HG03558 (cell line): ENCODE results near the gene SP5.
A peak's percentile ranks its signal among the peaks of the same experiment; 100 is the strongest.
"Not testable (repeated sequence)": the region's sequence is repeated elsewhere in the genome, so short reads cannot be mapped to it uniquely, and the experiment has no call there.

Source experiments
- ATAC-seq: cut with Tn5 transposase; IDR thresholded peaks from one replicate; pipeline ENCODE4 v1.9.1; 2021; ENCODE audit warnings: moderate number of reproducible peaks; ENCODE audit not compliant: unreplicated experiment; ENCODE audit errors: extremely low read depth

The SP5 gene

DNA sequence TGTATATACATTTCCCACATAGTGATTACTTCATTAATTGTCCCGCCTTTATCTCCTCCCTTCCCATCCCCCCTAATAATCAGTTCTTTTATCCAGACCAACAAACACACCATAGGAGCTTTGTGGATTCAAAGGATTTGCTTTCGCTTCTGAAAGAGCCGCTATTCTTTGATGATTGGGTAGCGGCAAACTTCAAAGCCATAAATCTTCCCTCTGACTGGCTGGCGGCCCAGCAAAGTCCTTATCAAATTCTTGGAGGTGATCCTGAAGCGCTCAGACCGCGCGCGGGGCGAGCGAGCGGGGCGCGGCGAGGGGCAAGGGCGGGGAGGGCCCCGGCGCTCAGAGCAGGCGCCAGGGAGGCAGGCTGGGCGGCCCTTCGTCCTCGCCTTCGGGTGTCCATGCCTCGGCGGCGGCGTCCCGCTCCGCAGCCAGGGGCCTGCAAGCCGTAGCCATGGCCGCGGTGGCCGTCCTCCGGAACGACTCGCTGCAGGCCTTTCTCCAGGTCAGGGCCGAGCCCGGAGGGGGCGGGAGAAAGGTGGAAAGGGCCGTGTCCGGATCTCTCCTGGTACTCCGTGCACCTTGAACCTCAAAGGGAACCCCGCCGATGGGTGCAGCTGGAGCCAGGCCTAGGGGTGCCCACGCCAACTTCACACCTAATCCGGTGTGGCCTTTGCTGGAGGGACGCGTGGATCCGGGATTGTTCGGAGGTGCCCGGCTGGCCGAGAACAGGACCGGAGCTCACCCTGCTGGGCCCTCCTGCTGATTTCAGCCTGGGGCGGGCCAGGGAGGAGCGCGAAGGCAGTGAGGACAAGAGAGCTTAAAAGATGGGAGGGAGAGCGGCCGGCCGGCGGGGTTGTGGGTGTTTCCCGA lies at the start of gene SP5:
Gene SP5, plus strand, starts transcription at position 276 of the 870 bp plus-strand sequence. Its CDS starts 176 bp downstream, at position 452.
- no peak for ATAC-seq

DNA sequence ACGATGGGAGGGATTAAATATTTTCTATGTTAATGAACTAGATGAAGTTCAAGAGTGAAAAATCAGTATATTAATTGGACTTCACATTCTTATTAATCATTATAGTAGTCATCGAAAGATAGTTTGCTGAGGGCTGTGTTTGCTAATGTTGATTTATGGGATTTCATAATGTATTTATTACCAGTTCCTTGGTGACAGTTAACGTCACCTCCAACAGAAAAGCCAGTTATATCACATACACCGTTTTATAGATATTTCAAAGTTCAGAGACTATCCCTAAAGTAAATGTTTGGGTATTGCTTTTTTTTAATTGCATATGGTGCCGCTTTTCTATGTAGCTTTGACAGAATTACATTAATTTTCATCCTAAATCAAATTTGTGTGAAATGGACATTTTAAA lies 49.4 kb upstream of the SP5 start:
- ATAC-seq, result no peak

DNA sequence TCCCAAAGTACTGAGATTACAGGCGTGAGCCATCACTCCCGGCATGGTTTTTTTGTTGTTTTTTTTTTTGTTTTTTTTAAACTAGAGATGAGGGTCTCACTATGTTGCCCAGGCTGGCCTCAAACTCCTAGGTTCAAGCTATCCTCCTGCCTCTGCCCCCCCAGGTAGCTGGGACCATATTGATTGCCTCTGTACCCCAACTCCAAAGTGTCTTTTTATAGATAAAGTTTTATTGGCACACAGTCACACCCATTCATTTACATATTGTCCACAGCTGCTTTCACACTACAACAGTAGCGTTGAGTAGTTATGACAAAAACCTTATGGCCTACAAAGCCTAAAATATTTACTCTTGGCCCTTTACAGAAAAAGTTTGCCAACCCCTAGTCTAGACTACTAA lies 45.2 kb upstream of the SP5 start:
- ATAC-seq, result no peak

DNA sequence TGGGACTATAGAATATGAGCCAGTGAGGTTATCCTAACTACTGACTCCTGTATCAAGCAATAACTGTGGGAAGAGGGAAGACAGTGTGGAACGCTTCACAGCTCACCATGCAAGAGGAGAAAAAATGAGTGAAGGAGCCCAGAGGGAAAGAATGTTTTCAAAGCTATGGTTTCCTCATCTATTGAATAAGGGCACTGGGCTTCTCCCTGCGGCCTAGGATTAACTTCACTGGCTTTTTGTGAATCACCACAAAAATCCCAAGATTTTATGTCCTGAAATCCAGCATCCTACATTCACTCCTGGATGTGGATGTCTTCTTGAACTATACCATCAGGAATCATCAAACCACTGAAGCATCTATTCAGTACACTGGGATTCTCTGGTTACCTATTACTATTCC lies 44.5 kb upstream of the SP5 start:
- no peak for ATAC-seq

DNA sequence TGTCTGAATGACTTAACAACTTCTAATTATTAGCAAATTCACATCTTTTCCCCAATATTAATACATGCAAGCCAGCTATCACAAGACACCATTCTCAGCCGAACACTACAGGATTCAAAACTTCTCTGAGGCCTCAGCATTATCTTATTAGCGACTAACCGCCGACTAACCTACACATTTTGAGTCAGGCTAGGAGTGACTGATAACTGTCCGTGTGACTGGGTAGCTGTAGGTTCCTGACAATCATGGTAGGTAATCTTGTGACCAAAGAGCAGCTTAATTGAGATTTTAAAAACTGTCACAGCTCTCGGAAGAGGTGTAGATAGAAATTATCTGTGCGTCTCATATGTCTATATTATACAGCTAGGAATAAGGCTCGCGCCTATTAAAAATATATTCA lies 44.1 kb upstream of the SP5 start:
- no peak for ATAC-seq

DNA sequence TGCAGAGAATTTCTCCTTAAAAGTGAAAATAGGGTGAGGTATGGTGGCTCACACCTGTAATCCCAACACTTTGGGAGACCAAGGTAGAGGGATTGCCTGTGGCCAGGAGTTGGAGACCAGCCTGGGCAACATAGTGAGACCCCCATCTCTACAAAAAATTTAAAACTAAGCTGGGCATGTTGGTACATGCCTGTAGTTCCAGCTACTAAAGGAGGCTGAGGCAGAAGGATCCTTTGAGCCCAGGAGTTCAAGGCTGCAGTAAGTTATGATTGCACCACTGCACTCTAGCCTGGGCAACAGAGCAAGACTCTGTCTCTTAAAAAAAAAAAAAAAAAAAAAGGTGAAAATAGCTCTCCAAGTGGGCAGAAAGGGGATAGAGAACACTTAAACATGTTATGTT lies 40.9 kb upstream of the SP5 start:
- ATAC-seq, result not testable (repeated sequence)

DNA sequence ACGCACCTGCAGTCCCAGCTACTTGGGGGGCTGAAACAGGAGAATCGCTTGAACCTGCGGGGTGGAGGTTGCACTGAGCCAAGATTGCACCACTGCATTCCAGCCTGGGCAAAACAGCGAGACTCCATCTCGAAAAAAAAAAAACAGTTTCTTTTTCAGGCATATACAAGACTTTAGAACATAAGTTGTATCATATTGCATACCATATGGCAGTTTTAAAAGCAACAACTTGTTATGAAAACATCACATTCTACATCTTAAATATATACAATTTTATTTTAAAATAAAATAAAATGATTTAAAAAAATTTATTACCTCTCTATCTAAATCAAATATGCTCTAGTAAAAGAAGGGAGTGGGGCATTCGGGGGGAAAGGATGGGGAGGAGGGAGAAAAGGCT lies 39.4 kb upstream of the SP5 start:
- ATAC-seq, result no peak

DNA sequence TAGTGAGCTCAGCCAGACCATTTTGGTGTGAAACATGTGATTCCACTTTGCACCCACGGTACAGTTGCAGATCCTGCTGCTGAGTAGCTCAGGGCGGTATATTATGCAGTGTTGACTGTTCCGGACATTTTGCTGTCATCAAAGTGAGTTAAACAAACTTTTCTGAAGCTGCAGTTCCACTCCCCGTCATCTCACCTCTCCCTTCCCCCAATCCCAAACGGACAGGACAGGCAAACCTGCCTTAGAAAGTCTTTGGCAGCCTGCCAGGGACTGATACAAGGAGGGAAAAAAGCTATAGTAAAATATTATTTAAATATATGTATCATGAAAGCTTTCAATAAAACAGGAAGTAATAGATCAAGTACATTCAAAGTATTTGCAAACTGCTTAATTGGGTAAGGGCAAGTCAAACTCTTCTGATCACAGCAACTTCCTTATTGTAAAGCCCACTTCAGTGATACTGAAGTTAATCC lies 35.5 kb upstream of the SP5 start:
- ATAC-seq, result no peak

DNA sequence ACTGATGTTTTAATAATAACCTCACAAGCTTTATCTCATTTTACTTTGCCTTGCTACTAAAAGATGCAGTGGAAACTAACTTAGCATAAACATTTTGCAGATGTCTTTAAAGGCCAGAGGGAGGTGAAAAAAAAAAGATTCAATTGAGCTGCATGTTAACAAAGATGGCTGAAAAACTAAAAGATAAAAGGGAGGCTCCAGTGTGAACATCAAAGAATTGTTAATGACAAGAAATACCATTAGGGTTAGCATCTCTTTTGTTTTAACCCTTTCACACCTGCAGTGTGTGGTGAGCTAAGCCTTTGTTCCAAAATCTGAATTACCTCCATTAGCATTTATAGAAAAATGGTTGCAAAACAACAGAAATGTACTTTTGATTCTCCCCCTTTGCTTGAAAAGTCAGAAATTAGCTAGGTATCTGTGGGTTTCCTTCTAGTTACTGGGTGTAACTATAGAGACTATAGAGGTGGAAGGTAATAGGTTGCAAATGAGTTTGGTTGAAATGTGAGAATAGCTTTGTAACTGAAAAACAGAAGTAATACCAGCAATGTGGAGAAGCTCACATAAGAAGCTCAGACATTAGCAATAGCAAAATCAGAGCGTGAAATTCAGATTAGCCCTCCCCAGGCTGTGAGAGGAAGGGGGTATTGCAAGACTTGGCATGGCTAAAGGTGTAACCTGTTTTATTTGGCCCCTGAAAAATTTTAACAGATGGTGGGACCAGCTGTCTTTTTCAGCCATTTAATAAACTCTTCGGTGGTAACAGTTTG lies 34.8 kb upstream of the SP5 start:
- peak; percentile 91 for ATAC-seq

DNA sequence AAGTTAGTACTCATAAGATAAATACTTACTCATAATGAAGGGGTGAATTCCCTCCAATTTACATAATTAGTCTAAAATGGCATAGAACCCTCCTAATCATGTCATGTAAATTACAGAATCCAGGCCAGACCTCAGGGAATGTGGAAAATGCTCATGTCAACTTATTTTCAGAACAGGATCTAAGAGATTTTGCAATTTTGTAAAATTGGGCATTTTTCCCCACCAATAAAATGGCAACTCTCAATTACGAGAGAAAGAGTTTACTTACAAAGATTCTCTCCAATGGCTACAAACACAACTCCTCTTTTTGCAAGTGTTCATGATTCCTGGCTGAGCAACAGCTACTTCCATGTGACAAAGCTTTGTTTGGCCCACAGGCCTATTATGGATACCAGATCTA lies 33.8 kb upstream of the SP5 start:
- ATAC-seq, result no peak

DNA sequence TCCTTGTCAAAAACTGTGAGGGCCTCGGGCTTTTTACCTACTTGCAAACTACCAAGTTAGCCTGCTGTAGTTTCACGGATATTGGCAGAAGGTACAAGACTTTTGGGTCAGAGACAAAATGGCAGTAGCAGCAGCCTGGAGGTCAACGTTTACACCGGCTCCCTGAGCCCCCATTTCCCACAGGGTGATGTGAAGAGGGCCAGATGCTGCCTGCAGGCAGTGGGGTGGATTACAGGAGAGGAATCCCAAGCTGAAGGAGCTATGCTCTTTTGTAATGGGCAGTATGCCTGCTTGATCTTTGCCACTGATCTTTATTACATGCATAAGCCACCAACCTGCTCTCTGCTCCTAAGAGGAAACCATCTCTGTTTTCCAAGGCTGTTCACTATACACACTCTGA lies 29.5 kb upstream of the SP5 start:
- ATAC-seq, result no peak

DNA sequence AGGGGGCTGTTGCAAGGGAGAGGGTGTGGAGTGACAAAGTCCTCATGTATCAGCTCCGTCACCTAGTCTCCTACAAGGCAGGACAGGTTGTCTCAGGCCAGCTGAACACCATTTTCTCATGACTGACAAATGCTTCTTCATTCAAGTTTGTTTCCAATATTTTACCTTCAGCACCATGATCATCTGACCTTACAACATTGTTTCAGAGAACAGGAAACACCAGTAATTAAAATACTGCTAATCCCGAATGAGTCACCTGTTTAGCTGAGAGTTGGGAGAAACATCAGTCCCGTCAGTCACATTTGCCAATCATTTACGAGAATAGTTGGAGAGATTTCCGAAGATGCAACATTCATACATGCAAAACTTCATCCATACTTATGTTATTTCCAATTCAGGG lies 25.7 kb upstream of the SP5 start:
- no peak for ATAC-seq

DNA sequence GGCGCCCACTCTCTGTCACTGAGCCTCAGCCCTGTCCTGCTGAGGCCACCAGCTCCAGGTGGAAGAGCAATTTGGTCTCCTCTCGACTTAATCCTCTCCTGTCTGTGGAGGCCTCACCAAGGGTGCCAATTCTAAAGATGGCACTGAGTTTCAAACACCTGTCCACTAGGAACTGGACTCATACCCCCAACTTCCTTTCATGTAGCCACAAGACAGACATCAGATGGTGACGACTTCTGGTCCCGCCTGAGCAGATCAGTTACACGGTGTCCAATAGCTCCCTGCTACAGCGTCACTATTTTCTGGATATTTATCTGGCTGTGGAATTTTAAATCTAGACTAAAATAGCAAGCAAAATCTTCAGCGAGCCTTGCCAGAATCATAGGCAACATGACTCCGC lies 24.5 kb upstream of the SP5 start:
- no peak for ATAC-seq

DNA sequence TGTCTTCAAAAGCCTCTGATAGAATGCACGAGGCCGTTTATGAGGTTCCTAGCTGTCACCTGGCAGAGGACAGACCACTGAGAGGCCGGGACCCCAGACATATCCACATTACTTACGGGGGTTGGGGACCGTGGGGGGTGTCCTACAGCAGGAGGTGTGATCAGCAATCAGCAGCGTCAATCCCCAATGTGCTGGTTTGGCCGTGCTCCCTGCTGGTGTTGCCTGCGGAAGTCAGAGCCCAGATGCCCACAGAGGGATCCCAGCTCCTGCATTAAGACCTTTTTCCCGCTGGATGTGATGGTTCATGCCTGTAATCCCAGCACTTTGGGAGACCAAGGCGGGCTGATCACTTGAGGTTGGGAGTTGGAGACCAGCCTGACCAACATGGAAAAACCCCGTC lies 20.8 kb upstream of the SP5 start:
- no peak for ATAC-seq

DNA sequence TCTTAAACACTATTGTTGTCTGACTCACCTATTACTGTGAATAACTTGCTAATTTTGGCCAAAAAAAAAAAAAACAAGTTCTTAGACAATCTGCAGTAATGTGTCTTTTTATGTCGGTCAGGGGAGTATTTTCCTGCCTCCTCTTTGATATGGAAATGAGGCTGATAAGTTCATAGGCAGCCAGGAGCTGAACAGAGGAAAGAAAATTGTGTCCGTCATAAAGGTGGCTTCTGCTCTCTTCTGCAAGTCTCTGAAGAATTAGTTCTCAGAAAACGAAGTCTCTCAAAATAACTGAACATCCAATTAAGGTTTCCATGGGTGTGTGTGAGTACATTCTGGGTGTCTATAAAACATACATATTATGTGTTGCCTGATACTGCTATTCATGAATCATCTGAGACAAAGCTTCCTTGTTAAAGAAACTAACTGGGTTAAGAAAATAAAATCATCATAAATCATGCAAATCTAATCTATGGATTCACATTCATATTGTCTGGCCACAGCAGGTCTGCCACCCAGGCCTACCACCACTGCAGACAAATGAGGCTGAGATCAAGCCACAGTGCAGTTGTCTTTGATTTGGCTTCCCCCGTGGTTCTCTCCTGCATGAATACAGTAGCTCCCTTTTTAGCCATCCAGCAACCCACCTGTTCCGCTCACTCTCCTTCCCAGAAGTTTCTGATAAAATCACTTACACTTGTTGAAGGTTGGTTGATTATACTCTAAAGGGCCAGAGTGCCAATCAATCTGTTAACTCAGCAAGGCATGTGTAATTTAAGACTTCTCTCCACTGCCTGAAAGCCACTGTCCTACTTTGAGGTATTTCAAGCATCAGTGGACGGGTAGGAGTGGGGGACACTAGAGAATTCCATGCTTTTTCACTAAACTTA lies 19.4 kb upstream of the SP5 start:
- ATAC-seq, result no peak

DNA sequence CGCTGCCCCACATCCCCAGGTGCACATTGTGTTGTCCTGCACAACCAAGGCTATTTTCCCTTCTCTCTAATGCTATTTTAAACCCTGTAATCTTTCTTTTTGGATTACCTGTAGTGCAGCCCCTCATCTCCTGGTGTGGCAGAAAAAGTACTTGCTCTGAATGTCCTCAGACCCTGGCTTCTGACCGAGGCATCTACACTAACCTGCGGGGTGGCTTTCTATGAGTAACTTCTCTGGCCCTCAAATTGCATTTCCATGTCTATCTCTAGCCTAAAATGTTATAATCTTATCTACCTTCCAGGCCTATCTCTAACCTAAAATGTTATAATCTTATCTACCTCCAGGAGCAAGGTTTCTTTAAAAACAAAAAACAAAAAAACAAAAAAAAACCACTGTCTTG lies 18.2 kb upstream of the SP5 start:
- no peak for ATAC-seq

DNA sequence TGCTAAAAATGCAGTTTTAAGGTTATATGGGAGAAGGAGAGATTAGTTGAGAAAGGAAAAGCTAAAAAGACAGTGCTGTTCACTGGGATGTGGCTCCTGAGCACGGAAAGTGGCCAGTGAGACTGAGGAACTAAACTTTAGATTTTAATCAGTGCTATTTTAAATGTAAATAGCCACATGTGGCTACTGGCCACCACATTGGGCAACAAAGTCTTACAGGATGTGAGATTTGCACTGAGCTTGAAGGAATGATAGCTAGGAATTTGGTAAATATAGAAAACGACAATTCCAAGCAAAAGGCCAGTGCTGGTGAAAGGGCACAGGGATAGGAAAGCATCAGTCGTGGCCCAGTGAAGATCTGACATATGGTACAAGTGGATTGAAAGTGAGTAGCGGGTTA lies 14.1 kb upstream of the SP5 start:
- ATAC-seq, result no peak

DNA sequence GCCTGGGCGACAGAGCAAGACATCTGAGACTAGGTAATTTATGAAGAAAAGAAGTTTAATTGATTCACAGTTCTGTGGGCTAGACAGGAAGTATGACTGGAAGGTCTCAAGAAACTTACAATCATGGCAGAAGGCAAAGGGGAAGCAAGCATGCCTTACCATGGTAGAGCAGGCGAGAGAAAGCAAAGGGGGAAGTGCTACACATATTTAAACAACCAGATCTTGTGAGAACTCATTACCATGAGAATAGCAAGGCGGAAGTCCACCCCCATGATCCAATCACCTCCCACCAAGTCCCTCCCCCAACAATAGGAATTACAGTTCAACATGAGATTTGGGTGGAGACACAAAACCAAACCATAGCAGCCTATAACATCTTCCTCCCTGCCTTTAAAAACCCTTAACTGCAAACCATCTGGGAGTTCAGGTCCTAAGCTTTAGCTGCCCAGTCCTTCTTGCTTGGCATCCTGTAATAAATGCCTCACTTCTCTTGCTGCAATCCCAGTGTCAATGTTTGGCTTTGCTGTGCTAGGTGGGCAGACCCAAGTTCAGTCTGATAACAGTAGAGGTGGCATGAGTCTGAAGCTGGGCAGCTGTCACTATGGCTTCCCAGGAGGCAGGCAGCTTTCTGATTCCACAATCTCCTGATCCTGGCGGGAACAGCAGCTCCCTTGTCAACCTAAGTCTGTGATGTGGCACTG lies 11.2 kb upstream of the SP5 start:
- no peak for ATAC-seq

DNA sequence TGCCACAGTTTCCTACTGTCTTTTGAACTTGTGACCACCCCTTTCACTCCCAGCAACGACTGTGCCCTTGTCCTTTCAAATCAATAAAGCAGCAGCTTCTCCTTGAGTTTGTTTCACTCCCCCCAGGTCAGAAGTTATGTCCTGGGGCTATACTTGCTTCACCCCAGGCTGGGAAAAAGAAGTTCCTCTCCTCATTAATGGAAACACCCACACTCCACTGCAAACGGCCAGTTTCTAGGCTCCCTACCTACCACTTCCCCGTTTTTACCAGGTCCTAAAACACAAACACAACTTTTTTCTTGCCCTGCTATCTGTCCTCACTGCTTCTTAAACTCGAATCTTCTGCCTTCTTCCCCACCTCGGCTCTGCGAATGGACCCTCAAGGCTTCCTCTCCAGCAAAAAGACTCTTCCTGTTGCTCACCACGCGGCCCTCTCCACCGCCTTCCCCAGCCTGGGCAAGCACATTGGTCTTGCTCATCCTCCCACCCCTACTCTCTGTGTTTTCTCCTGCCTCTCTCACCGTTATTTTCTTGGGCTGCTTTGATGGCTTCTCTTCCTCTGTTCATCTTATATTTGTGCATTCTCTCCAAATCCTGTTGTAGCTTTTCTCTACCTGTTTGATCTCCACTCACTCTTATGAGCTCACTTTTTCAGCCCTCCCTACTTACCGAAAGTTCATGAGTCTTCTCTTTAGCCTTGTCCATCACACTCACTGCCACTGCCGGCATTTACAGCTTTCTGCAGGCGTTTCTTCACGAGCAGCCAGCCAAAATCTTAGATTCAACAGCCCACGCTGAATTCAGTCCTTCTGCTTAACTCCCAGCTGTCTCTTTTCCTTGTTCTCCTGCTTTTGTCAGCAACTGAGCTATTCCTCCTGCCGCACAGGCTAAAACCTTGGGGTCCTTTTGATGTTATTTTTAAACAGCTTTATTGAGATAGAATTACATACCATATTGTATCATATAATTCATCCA lies 7.0 kb upstream of the SP5 start:
- no peak for ATAC-seq
